WI38 (cell line): ENCODE measurements around the gene SNX13.
"Not testable (repeated sequence)": the region's sequence is repeated elsewhere in the genome, so short reads cannot be mapped to it uniquely, and the experiment has no call there.

ENCODE experiments used
- H3K4me3 ChIP-seq: 2 replicates; pipeline ENCODE4 v1.5.1; 2011; ENCODE audit warnings: low read depth, mild to moderate bottlenecking, control low read depth, low read length
- TF ChIP-seq, protein P1 (sequence below): IDR thresholded peaks from 2 replicates; pipeline ENCODE4 v1.5.1; 2012; ENCODE audit warnings: low read depth, mild to moderate bottlenecking, control low read depth, low read length

Gene SNX13

DNA sequence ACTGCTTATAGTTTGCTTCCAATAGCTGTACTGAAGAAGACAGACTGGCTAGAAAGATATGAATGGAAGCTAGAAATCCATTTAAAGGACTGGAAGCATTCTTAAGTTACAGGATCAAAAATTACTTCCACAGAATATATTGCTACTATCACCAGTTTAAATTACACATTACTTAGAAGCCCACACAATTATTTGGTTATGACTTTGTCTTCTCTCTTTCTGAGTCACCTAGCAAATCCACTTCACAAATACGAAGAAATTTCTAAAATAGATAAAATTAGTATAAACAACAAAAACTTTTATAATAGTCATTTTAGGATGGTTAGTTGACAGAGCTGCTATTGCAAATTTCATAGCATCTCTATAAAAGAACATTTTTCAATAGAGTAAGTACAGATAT, 108.1 kb downstream of the SNX13 start:
- no peak overlapping the region for H3K4me3 ChIP-seq
- TF ChIP-seq, protein P1, sequence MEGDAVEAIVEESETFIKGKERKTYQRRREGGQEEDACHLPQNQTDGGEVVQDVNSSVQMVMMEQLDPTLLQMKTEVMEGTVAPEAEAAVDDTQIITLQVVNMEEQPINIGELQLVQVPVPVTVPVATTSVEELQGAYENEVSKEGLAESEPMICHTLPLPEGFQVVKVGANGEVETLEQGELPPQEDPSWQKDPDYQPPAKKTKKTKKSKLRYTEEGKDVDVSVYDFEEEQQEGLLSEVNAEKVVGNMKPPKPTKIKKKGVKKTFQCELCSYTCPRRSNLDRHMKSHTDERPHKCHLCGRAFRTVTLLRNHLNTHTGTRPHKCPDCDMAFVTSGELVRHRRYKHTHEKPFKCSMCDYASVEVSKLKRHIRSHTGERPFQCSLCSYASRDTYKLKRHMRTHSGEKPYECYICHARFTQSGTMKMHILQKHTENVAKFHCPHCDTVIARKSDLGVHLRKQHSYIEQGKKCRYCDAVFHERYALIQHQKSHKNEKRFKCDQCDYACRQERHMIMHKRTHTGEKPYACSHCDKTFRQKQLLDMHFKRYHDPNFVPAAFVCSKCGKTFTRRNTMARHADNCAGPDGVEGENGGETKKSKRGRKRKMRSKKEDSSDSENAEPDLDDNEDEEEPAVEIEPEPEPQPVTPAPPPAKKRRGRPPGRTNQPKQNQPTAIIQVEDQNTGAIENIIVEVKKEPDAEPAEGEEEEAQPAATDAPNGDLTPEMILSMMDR = no peak

DNA sequence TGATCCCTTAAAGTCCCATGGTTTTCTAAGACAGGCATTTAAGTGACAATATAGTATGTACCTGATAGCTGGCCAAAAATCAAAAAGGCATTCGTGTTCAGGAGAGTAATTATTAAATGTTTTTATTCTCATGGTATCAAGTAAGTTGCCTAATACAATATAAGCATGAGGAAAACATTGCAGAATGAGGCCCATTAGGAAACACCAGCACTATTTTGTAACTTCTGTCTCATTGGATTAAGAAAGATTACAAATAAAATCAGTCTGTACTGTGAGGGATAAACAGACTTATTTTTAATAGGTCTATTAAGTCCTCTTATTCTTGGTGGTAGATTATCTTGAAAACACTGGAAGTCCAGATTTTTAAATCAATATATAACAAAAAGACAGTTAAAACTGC, 110.1 kb downstream of the SNX13 start:
- TF ChIP-seq, protein P1 = no peak
- no peak overlapping the region for H3K4me3 ChIP-seq

DNA sequence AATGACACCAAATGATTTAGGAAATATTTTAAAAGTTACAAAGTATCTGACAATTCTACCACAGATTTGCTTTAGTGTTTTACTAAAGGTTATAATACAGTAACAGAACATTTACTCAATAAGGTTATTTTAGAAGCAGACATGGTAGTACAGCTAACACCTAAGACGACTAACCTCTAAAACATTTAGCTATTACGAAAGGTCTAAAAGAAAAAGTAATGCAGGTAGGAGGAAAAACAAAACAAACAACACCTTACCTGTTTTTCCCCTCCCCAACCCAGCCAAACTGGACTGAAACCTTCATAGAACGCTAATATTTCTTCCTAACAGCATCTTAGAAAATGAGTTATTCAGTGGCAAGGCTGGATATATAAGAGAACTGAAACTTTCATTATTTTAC, 111.3 kb downstream of the SNX13 start:
- TF ChIP-seq, protein P1 = no peak
- H3K4me3 ChIP-seq = no peak overlapping the region

DNA sequence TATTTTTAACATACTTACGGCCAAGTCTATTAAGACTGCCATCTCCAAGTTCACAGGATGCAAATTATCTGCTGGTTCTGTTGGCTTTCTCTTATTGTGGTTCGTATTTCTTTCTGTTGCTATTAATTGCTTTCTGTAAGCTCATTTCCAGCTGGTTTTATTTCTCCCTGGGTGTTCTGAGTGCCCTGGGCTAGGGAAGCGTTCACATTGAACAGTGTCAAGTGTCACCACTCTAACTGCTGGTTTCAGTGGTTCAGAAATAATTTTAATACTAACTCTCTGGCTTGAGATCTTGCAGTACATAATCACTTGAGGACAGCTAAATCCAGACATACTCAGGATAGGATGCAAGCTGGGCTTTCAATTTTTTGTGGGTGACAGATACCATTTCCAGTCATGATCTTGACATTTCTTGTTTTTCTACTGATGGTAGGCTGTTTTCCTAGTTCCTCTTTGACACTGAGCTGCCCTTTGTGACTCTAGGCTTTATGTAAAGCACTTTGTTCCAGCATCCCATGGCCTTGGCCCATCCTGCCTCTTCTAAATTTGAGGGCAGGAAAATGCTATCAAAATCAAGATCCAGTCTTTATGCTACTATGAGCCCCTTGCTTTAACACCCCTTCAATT, 117.6 kb downstream of the SNX13 start:
- no peak overlapping the region for H3K4me3 ChIP-seq
- TF ChIP-seq, protein P1 = no peak

DNA sequence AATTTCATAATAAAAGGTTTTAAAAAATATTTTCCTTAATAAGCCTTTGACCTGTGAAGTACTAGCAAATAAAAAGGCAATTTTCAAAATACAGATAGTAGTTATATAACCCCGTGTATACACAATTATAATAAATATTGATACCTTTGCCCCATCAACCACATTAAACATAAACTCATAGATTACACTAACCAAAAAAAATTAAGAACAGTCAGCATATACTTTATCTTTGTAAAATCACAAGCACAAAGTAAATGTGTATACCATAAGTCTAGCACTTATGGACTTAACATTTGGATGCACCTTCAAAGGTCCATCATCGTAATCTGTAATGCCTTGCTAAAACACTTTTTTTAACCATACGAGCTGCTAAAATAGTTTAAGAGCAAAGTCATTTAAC, 123.4 kb downstream of the SNX13 start:
- no peak overlapping the region for H3K4me3 ChIP-seq
- TF ChIP-seq, protein P1 = no peak

DNA sequence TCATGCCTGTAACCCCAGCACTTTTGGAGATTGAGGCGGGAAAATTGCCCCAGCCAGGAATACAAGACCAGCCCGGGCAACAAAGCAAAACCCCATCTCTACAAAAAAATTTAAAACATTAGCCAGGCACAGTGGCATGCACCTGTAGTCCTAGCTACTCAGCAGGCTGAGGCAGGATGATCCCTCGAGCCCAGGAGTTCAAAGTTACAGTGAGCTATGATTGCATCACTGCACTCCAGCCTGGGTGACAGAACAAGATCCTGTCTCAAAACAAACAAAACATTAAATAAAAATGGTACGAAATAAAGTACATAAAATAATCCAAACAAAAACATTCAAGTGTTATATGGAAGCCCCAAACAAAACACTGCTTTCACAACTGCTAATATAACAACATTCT, 125.0 kb downstream of the SNX13 start:
- TF ChIP-seq, protein P1 = no peak
- no peak overlapping the region for H3K4me3 ChIP-seq

DNA sequence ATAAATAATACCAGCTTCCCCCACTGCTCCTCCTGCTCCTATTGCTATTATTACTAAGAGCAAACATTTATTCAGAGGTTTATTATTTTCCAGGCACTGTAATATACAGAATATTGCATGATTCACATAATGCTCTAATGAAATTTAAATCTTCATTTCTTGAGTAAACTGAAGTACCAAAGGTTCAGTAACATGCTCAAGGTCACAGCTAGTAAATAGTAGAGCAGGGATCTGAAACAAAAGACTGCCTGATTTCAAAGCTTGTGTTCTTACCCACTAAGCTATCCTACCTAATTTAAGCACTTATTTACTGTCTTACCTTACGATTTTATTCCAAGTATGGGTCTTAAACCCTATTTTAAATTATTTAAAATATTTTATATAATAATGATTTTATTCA, 126.2 kb downstream of the SNX13 start:
- no peak overlapping the region for H3K4me3 ChIP-seq
- TF ChIP-seq, protein P1 = no peak

DNA sequence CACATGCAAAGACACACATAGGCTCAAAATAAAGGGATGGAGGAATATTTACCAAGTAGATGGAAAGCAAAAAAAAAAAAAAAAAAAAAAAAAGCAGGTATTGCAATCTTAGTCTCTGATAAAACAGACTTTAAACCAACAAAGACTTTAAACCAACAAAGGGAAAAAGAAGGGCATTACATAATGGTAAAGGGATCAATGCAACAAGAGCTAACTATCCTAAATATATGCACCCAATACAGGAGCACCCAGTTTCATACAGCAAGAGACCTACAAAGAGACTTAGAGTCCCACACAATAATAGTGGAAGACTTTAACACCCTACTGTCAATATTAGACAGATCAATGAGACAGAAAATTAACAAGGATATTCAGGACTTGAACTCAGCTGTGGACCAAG, 131.1 kb downstream of the SNX13 start:
- H3K4me3 ChIP-seq = not testable (repeated sequence)
